K562 (cell line): ENCODE results near the gene CACNA1C. TPM values are rescaled to one million over a fixed set of nuclear protein-coding genes. Genes with fewer than 3 reads are reported as not detected.

Experiments used
- ATAC-seq: fragments of 200-7000 bp; cut with Tn5 transposase; 3 replicates; pipeline ENCODE4 v1.9.1; 2020; ENCODE audit warnings: moderate library complexity
- BruUV-seq: library from RNA; stranded (reverse); fragments of 400-500 nt; replicated peaks from 2 replicates; lab custom pipeline; 2021; lab: Mats Ljungman, UMichigan
- CTCF ChIA-PET: fragments of 300-600 bp; formaldehyde crosslinking; extraction: SDS; loops from one replicate; lab custom pipeline; 2021; ENCODE audit warnings: low intra/inter-chr PET ratio; lab: Yijun Ruan, JAX
- POLR2A ChIA-PET: fragments of 300-600, 350-650 bp; sonication (Branson Sonifier 250); formaldehyde crosslinking; extraction: SDS; loops from one replicate; lab custom pipeline; 2021; ENCODE audit warnings: antibody characterized with exemption, inconsistent platforms; lab: Yijun Ruan, JAX
- DNase-seq, 4 experiments: peaks; one replicate each; pipeline versions ENCODE4 v3.0.0 to v3.0.0-alpha.2; 2011 to 2018; ENCODE audit warnings: low spot score in 3 of 4, mixed read lengths in 3 of 4; ENCODE audit errors: extremely low read depth in 1 of 4
- FAIRE-seq: peaks from 2 replicates; lab custom pipeline; 2011; peaks lifted over from hg19 to GRCh38; lab: Jason Lieb, UNC
- H2AFZ ChIP-seq: 2 replicates; pipeline ENCODE4 v1.6.0; 2011; ENCODE audit warnings: low read depth, low read length, control low read depth, inconsistent platforms
- H3K27ac ChIP-seq: fragments of 200-600 bp; 3 replicates; pipeline ENCODE4 v1.8.0; 2011; ENCODE audit warnings: low read depth, mild to moderate bottlenecking, control low read depth, inconsistent platforms, low read length, moderate library complexity, mixed read lengths; ENCODE audit errors: extremely low read depth
- H3K27me3 ChIP-seq, 2 experiments: fragments of 300-600 bp in 1 of 2; 2 replicates in 1 of 2; 3 replicates in 1 of 2; pipeline versions ENCODE4 v1.6.0 to v1.8.0; 2011; ENCODE audit warnings: inconsistent platforms in 2 of 2, low read length in 2 of 2, mild to moderate bottlenecking in 1 of 2, mixed read lengths in 1 of 2, moderate library complexity in 1 of 2; ENCODE audit not compliant: control insufficient read depth in 2 of 2, insufficient read depth in 2 of 2
- H3K36me3 ChIP-seq: fragments of 300-600 bp; 3 replicates; pipeline ENCODE4 v1.8.0; 2011; ENCODE audit warnings: mild to moderate bottlenecking, low read length, inconsistent platforms; ENCODE audit not compliant: control insufficient read depth, insufficient read depth
- H3K4me1 ChIP-seq, 2 experiments: fragments of 200-600 bp in 1 of 2; replicated peaks in 1 of 2; 2 replicates in 1 of 2; 3 replicates in 1 of 2; pipeline versions ENCODE4 v1.5.1 to v1.8.0; 2011; ENCODE audit warnings: inconsistent platforms in 2 of 2, low read length in 2 of 2, mild to moderate bottlenecking in 1 of 2, mixed read lengths in 1 of 2, moderate library complexity in 1 of 2; ENCODE audit not compliant: control insufficient read depth in 2 of 2, insufficient read depth in 2 of 2
- H3K4me2 ChIP-seq: 2 replicates; pipeline ENCODE4 v1.6.1; 2011; ENCODE audit warnings: low read length, control low read depth, inconsistent platforms, mixed read lengths; ENCODE audit not compliant: insufficient read depth
- H3K4me3 ChIP-seq: fragments of 200-600 bp; sonication (generic), shearing (Covaris generic); 2 replicates; pipeline ENCODE4 v1.5.1; 2016; ENCODE audit warnings: control low read depth, inconsistent platforms
- H3K79me2 ChIP-seq: fragments of 200-600 bp; 3 replicates; pipeline ENCODE4 v1.8.0; 2011; ENCODE audit warnings: low read length, inconsistent platforms; ENCODE audit not compliant: control insufficient read depth, insufficient read depth
- H3K9ac ChIP-seq, 2 experiments: 2 replicates each; pipeline versions ENCODE4 v1.6.0 to v1.6.1; 2011; ENCODE audit warnings: low read depth in 2 of 2, low read length in 2 of 2, control low read depth in 1 of 2, inconsistent platforms in 1 of 2, mild to moderate bottlenecking in 1 of 2, mixed read lengths in 1 of 2; ENCODE audit not compliant: insufficient read depth in 1 of 2
- H3K9me1 ChIP-seq: one replicate; pipeline ENCODE4 v1.6.0; 2011; ENCODE audit warnings: inconsistent platforms, mild to moderate bottlenecking, low read length, moderate library complexity; ENCODE audit not compliant: control insufficient read depth, insufficient read depth
- H3K9me3 ChIP-seq: replicated peaks from 2 replicates; pipeline ENCODE4 v1.5.1; 2011; ENCODE audit warnings: low read depth, low read length, inconsistent platforms; ENCODE audit not compliant: control insufficient read depth, insufficient read depth
- H4K20me1 ChIP-seq: replicated peaks from 2 replicates; pipeline ENCODE4 v1.6.1; 2011; ENCODE audit warnings: low read length, inconsistent platforms, mixed read lengths; ENCODE audit not compliant: control insufficient read depth, insufficient read depth
- SMARCB1 ChIP-seq: IDR thresholded peaks from 2 replicates; pipeline ENCODE4 v1.6.1; 2011; ENCODE audit warnings: improper control_type of control experiment, low read depth; ENCODE audit not compliant: insufficient read length
- ZNF124 ChIP-seq: sonication (generic); formaldehyde crosslinking; IDR thresholded peaks from 2 replicates; pipeline ENCODE4 v1.8.1; 2022; ENCODE audit warnings: missing genetic modification reagents
- in situ Hi-C: fragments of 300-500 bp; cut with MboI; formaldehyde crosslinking; loops from 4 replicates; pipeline ENCODE4 v1.15.0; 2018; ENCODE audit warnings: inconsistent platforms, mixed read lengths
- intact Hi-C: fragments of 100-400 bp; cut with micrococcal nuclease; formaldehyde crosslinking; loops from 2 replicates; pipeline ENCODE4 v1.14.2; 2022
- polyA plus RNA-seq, 8 experiments: library from polyadenylated mRNA; depleted of rRNA in 4 of 8; stranded (reverse) in 5 of 8; unstranded in 3 of 8; fragments of >200 nt; fragmentation: Nextera tagmentation in 2 of 8; fragmentation: Illumina TruSeq in 1 of 8; extraction: Ambion mirVana in 2 of 8; extraction: Trizol in 1 of 8; gene quantifications; 2 replicates each; pipeline versions ENCODE4 v1.2.1 to v1.2.3, GENCODE V29; 2011 to 2014; ENCODE audit warnings: inconsistent platforms in 1 of 8, missing spikeins in 1 of 8
- total RNA-seq, 7 experiments: library from RNA; depleted of rRNA in 6 of 7; stranded (reverse); fragments of >200 nt in 6 of 7; fragmentation: Illumina TruSeq in 2 of 7; extraction: Trizol in 2 of 7; gene quantifications; 2 replicates each; pipeline versions ENCODE4 v1.2.1 to v1.2.3, GENCODE V29; 2011 to 2021; ENCODE audit warnings: low replicate concordance in 1 of 7
- TF ChIP-seq, protein P1 (sequence below): sonication (generic); formaldehyde crosslinking; IDR thresholded peaks from 2 replicates; pipeline ENCODE4 v1.8.1; 2023; ENCODE audit warnings: mild to moderate bottlenecking, missing genetic modification reagents
- TF ChIP-seq, protein P2 (sequence below): fragments of 450-650 bp; formaldehyde crosslinking; IDR thresholded peaks from 2 replicates; pipeline ENCODE4 v1.4.0; 2020; ENCODE audit warnings: mild to moderate bottlenecking, moderate library complexity
- TF ChIP-seq, protein P3 (sequence below): sonication (generic); formaldehyde crosslinking; IDR thresholded peaks from 2 replicates; pipeline ENCODE4 v1.8.0; 2023; ENCODE audit warnings: mild to moderate bottlenecking, missing genetic modification reagents
- TF ChIP-seq, protein P4 (sequence below), 2 experiments: fragments of 450-650 bp; conservative IDR thresholded peaks; 2 replicates each; pipeline ENCODE4 v1.6.1; 2017; ENCODE audit warnings: mild to moderate bottlenecking in 2 of 2, moderate library complexity in 2 of 2
- TF ChIP-seq, protein P5 (sequence below), 2 experiments: fragments of 450-650 bp; formaldehyde crosslinking in 1 of 2; IDR thresholded peaks; 2 replicates each; pipeline versions ENCODE4 v1.4.0 to v1.6.1; 2014 to 2020; ENCODE audit warnings: mild to moderate bottlenecking in 2 of 2, borderline replicate concordance in 1 of 2, low read depth in 1 of 2

The CACNA1C gene
- total and polyA plus RNA-seq, 9 of the 15 experiments (the other 6 are each of a cell fraction or from before 2014, with no cell fraction given): not detected

DNA sequence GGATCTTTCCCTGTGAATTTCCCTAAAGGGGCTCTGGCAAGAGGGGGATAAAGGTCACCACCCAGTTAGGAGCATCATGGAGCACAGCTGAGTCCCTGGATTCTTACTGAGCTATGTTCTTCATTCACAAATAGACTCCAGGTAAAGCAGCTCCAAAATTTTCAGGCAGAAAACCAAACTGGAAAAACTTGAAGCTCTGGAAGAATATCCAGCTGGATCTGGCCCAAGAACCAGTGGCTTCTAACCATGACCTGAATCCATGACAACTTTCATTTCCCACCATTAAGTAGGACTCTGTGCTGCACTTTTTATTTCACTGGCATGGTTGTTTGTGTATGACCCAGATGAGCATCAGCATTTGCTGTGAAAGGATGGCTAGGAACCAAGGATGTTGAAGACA lies 561.6 kb downstream of the CACNA1C start:
- Histone ChIP-seq H3K9me1 (no peaks in the 10 kb centered on the region), H3K9me3 (no peaks in the 10 kb centered on the region), H3K79me2 (no peaks in the 10 kb centered on the region), H4K20me1 (no peaks in the 10 kb centered on the region), H3K4me3 (no peak overlapping the region), H2AFZ (no peak overlapping the region), H3K4me2 (no peak overlapping the region), H3K36me3 (no peaks in the 10 kb centered on the region), H3K27ac (no peak overlapping the region), H3K27me3 (peaks cover 0 to 22% of the 10 kb centered on the region in 2 experiments; a peak in 2 of 5 replicates), H3K9ac (no peak overlapping the region), H3K4me1 (no peaks in the 10 kb centered on the region)
- intact Hi-C loops (no loop called here), in situ Hi-C loops (no loop called here)
- ATAC-seq: no peak
- no peak for DNase-seq
- FAIRE-seq: no peak
- BruUV-seq: no TSS peak
- CTCF ChIA-PET: no interaction called here
- POLR2A ChIA-PET: interaction anchor here (0.7 kb wide), 1 partner anchor 399 kb away, joined by 4 read pairs; no protein-coding TSS in a partner anchor
- TF ChIP-seq, protein P1, sequence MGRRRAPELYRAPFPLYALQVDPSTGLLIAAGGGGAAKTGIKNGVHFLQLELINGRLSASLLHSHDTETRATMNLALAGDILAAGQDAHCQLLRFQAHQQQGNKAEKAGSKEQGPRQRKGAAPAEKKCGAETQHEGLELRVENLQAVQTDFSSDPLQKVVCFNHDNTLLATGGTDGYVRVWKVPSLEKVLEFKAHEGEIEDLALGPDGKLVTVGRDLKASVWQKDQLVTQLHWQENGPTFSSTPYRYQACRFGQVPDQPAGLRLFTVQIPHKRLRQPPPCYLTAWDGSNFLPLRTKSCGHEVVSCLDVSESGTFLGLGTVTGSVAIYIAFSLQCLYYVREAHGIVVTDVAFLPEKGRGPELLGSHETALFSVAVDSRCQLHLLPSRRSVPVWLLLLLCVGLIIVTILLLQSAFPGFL (CRISPR knock-in tag): no peak
- TF ChIP-seq, protein P2, sequence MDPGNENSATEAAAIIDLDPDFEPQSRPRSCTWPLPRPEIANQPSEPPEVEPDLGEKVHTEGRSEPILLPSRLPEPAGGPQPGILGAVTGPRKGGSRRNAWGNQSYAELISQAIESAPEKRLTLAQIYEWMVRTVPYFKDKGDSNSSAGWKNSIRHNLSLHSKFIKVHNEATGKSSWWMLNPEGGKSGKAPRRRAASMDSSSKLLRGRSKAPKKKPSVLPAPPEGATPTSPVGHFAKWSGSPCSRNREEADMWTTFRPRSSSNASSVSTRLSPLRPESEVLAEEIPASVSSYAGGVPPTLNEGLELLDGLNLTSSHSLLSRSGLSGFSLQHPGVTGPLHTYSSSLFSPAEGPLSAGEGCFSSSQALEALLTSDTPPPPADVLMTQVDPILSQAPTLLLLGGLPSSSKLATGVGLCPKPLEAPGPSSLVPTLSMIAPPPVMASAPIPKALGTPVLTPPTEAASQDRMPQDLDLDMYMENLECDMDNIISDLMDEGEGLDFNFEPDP: no peak
- no peak for TF ChIP-seq SMARCB1
- TF ChIP-seq, protein P3, sequence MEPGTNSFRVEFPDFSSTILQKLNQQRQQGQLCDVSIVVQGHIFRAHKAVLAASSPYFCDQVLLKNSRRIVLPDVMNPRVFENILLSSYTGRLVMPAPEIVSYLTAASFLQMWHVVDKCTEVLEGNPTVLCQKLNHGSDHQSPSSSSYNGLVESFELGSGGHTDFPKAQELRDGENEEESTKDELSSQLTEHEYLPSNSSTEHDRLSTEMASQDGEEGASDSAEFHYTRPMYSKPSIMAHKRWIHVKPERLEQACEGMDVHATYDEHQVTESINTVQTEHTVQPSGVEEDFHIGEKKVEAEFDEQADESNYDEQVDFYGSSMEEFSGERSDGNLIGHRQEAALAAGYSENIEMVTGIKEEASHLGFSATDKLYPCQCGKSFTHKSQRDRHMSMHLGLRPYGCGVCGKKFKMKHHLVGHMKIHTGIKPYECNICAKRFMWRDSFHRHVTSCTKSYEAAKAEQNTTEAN: no peak
- TF ChIP-seq, protein P4, sequence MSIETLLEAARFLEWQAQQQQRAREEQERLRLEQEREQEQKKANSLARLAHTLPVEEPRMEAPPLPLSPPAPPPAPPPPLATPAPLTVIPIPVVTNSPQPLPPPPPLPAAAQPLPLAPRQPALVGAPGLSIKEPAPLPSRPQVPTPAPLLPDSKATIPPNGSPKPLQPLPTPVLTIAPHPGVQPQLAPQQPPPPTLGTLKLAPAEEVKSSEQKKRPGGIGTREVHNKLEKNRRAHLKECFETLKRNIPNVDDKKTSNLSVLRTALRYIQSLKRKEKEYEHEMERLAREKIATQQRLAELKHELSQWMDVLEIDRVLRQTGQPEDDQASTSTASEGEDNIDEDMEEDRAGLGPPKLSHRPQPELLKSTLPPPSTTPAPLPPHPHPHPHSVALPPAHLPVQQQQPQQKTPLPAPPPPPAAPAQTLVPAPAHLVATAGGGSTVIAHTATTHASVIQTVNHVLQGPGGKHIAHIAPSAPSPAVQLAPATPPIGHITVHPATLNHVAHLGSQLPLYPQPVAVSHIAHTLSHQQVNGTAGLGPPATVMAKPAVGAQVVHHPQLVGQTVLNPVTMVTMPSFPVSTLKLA (conservative IDR thresholded peaks at IDR 0.05): no peak
- TF ChIP-seq ZNF124 (CRISPR knock-in tag): no peak
- TF ChIP-seq, protein P5, sequence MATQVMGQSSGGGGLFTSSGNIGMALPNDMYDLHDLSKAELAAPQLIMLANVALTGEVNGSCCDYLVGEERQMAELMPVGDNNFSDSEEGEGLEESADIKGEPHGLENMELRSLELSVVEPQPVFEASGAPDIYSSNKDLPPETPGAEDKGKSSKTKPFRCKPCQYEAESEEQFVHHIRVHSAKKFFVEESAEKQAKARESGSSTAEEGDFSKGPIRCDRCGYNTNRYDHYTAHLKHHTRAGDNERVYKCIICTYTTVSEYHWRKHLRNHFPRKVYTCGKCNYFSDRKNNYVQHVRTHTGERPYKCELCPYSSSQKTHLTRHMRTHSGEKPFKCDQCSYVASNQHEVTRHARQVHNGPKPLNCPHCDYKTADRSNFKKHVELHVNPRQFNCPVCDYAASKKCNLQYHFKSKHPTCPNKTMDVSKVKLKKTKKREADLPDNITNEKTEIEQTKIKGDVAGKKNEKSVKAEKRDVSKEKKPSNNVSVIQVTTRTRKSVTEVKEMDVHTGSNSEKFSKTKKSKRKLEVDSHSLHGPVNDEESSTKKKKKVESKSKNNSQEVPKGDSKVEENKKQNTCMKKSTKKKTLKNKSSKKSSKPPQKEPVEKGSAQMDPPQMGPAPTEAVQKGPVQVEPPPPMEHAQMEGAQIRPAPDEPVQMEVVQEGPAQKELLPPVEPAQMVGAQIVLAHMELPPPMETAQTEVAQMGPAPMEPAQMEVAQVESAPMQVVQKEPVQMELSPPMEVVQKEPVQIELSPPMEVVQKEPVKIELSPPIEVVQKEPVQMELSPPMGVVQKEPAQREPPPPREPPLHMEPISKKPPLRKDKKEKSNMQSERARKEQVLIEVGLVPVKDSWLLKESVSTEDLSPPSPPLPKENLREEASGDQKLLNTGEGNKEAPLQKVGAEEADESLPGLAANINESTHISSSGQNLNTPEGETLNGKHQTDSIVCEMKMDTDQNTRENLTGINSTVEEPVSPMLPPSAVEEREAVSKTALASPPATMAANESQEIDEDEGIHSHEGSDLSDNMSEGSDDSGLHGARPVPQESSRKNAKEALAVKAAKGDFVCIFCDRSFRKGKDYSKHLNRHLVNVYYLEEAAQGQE (IDR thresholded peaks at IDR 0.05; ENCODE audit: borderline replicate concordance): no peak
- TF ChIP-seq, protein P5 (CRISPR knock-in tag; IDR thresholded peaks at IDR 0.05; ENCODE audit: low read depth): no peak
